Measurements from ENCODE around the gene TIMM17B. TPM values are rescaled to one million over a fixed set of nuclear protein-coding genes. Genes with fewer than 3 reads are reported as not detected.
A peak's percentile ranks its signal among the peaks of the same experiment; 100 is the strongest.
"Not testable (repeated sequence)": the region's sequence is repeated elsewhere in the genome, so short reads cannot be mapped to it uniquely, and the experiment has no call there.

TIMM17B gene
- total RNA-seq, 4 donors from 2014 or later, result 27.1 to 58.9 (median 34.6) TPM

- 0 to 49% methylated on average over 8 to 25 of the region's 68 CpGs for WGBS, 2 donors
- TF ChIP-seq CTCF (IDR thresholded peaks at IDR 0.05) (peak; percentile 31 to 62 (median 46)), POLR2A (IDR thresholded peaks at IDR 0.05) (peak in 1 of 4 donors; percentile 52)
- Histone ChIP-seq H3K4me3 (peak overlapping the region; percentile 49 to 80 (median 59)), H3K27ac (peak overlapping the region; percentile 69 to 88 (median 80)), H3K27me3 (no peaks in the 10 kb centered on the region), H3K4me1 (peaks cover 4 to 29% (median 6%) of the 10 kb centered on the region in 3 donors), H3K36me3 (peaks cover 0 to 29% (median 0%) of the 10 kb centered on the region in 3 donors), H3K9me3 (no peaks in the 10 kb centered on the region)
- DNase-seq, result peak; percentile 45
- intact Hi-C loops (cut with DNase I), result no loop called here
These were observed 5.9 kb downstream of the TIMM17B start for GRCh38 chrX:48891402-48892288.

GRCh38 chrX:48890934-48891401 lies 6.6 kb downstream of the TIMM17B start:
- peaks cover 0 to 29% (median 0%) of the 10 kb centered on the region in 3 donors for H3K36me3 ChIP-seq
- H3K4me3 ChIP-seq, result peak overlapping the region; percentile 49 to 80 (median 59)
- peaks cover 0 to 23% (median 4%) of the 10 kb centered on the region in 3 donors for H3K4me1 ChIP-seq
- H3K27me3 ChIP-seq, result no peaks in the 10 kb centered on the region
- TF ChIP-seq POLR2A (IDR thresholded peaks at IDR 0.05) (no peak), CTCF (IDR thresholded peaks at IDR 0.05) (no peak)
- 0 to 30% methylated on average over 5 to 8 of the region's 35 CpGs for WGBS, 2 donors
- DNase-seq, result no peak
- H3K27ac ChIP-seq, result peak overlapping the region; percentile 69 to 88 (median 80)
- no peaks in the 10 kb centered on the region for H3K9me3 ChIP-seq
- intact Hi-C loops (cut with DNase I), result no loop called here

- Histone ChIP-seq H3K27ac (peak overlapping the region; percentile 21 to 86 (median 71)), H3K4me1 (peaks cover 0 to 18% (median 4%) of the 10 kb centered on the region in 3 donors), H3K9me3 (no peaks in the 10 kb centered on the region), H3K4me3 (peak overlapping the region; percentile 49 to 80 (median 59)), H3K36me3 (peaks cover 0 to 27% (median 0%) of the 10 kb centered on the region in 3 donors), H3K27me3 (no peaks in the 10 kb centered on the region)
- no peak for DNase-seq
- TF ChIP-seq POLR2A (IDR thresholded peaks at IDR 0.05) (no peak), CTCF (IDR thresholded peaks at IDR 0.05) (no peak)
- intact Hi-C loops (cut with DNase I), result no loop called here
- 17 to 64% methylated on average over 14 to 15 of the region's 15 CpGs for WGBS, 2 donors
These were observed 7.2 kb downstream of the TIMM17B start for GRCh38 chrX:48890296-48890925.

- DNase-seq; H3K9me3 ChIP-seq; H3K36me3 ChIP-seq; H3K27me3 ChIP-seq; H3K4me3 ChIP-seq; H3K27ac ChIP-seq; H3K4me1 ChIP-seq; intact Hi-C loops (cut with DNase I): not testable (repeated sequence)
- 70 to 73% methylated on average over 3 to 5 of the region's 5 CpGs for WGBS, 2 donors
These were observed 11.0 kb downstream of the TIMM17B start for GRCh38 chrX:48886586-48886985.

- no peaks in the 10 kb centered on the region for H3K9me3 ChIP-seq
- DNase-seq, result no peak
- H3K4me1 ChIP-seq, result no peaks in the 10 kb centered on the region
- no peak overlapping the region for H3K4me3 ChIP-seq
- no peak overlapping the region for H3K27ac ChIP-seq
- 77 to 80% methylated on average over 9 to 10 of the region's 10 CpGs for WGBS, 2 donors
- H3K27me3 ChIP-seq, result no peaks in the 10 kb centered on the region
- TF ChIP-seq POLR2A (IDR thresholded peaks at IDR 0.05), result no peak
- no peak for TF ChIP-seq CTCF (IDR thresholded peaks at IDR 0.05)
- intact Hi-C loops (cut with DNase I), result no loop called here
- H3K36me3 ChIP-seq, result no peaks in the 10 kb centered on the region
These were observed 13.8 kb downstream of the TIMM17B start for GRCh38 chrX:48883729-48884128.

GRCh38 chrX:48876944-48877343 lies 20.6 kb downstream of the TIMM17B start:
- intact Hi-C loops (cut with DNase I), result not testable (repeated sequence)

GRCh38 chrX:48872017-48872416 lies 25.6 kb downstream of the TIMM17B start:
- H3K9me3 ChIP-seq; H3K27ac ChIP-seq; intact Hi-C loops (cut with DNase I); H3K4me3 ChIP-seq; DNase-seq; H3K4me1 ChIP-seq; H3K36me3 ChIP-seq; H3K27me3 ChIP-seq: not testable (repeated sequence)
- 50 to 68% methylated on average over 1 to 2 of the region's 2 CpGs for WGBS, 2 donors

More at GRCh38 chrX:48876944-48877343, 20.6 kb downstream of the TIMM17B start:
- H3K4me1 ChIP-seq, H3K27ac ChIP-seq, DNase-seq, H3K9me3 ChIP-seq, H3K27me3 ChIP-seq, H3K4me3 ChIP-seq, H3K36me3 ChIP-seq: not testable (repeated sequence)
- WGBS, 2 donors, result 43 to 60% methylated on average over 3 to 4 of the region's 4 CpGs
